Prostate gland (tissue), 2 donors: ENCODE measurements around the gene PTGES3. TPM values are rescaled to one million over a fixed set of nuclear protein-coding genes. Genes with fewer than 3 reads are reported as not detected.
A peak's percentile ranks its signal among the peaks of the same experiment; 100 is the strongest.

ENCODE experiments used
- DNase-seq: peaks from one replicate; pipeline ENCODE4 v3.0.0-alpha.2; 2019; ENCODE audit warnings: low spot score
- H3K27ac ChIP-seq, 2 donors: fragments of 200-600 bp; sonication (generic); 2 replicates each; pipeline ENCODE4 v1.5.1; 2017 to 2019
- H3K27me3 ChIP-seq: fragments of 200-600 bp; sonication (generic); replicated peaks from 2 replicates; pipeline ENCODE4 v1.5.1; 2019; ENCODE audit not compliant: insufficient read depth
- H3K36me3 ChIP-seq, 2 donors: fragments of 200-600 bp; sonication (generic); 1 replicate in 1 of 2; 2 replicates in 1 of 2; pipeline versions ENCODE4 v1.5.1 to v1.8.1; 2017 to 2019
- H3K4me1 ChIP-seq: fragments of 200-600 bp; sonication (generic); replicated peaks from 2 replicates; pipeline ENCODE4 v1.5.1; 2019
- H3K4me3 ChIP-seq, 2 donors: fragments of 200-600 bp; sonication (generic); 2 replicates each; pipeline ENCODE4 v1.5.1; 2017 to 2019
- H3K9me3 ChIP-seq: fragments of 200-600 bp; sonication (generic); 2 replicates; pipeline ENCODE4 v1.5.1; 2017
- POLR2A ChIP-seq: fragments of 450-650 bp; IDR thresholded peaks from one replicate; pipeline ENCODE4 v1.6.1; 2016; ENCODE audit warnings: antibody characterized with exemption, mild to moderate bottlenecking
- POLR2AphosphoS5 ChIP-seq: sonication (generic); formaldehyde crosslinking; IDR thresholded peaks from one replicate; pipeline ENCODE4 v1.6.1; 2017; ENCODE audit warnings: antibody characterized with exemption
- WGBS: methylation state at CpG from one replicate; pipeline ENCODE4 v1.1.5; 2018; 5-methylcytosine and 5-hydroxymethylcytosine counted together
- intact Hi-C: fragments of 100-400 bp; cut with DNase I; formaldehyde crosslinking; loops from one replicate; pipeline ENCODE4 v1.14.2; 2022
- total RNA-seq, 2 donors: library from RNA; depleted of rRNA; stranded (reverse); fragments of >200 nt; gene quantifications; one replicate each; pipeline ENCODE4 v1.1.0, GENCODE V29; 2016
- TF ChIP-seq, protein P1 (sequence below), 4 experiments: fragments of 200-600 bp in 2 of 4; fragments of 450-650 bp in 2 of 4; sonication (generic) in 2 of 4; IDR thresholded peaks; 1 replicate in 3 of 4; 2 replicates in 1 of 4; pipeline ENCODE4 v1.5.1; 2016 to 2019; ENCODE audit warnings: antibody characterized with exemption in 4 of 4, mild to moderate bottlenecking in 2 of 4, moderate library complexity in 2 of 4

Gene PTGES3
- total RNA-seq, 2 donors from 2014 or later, result 94.6 to 125 TPM

DNA sequence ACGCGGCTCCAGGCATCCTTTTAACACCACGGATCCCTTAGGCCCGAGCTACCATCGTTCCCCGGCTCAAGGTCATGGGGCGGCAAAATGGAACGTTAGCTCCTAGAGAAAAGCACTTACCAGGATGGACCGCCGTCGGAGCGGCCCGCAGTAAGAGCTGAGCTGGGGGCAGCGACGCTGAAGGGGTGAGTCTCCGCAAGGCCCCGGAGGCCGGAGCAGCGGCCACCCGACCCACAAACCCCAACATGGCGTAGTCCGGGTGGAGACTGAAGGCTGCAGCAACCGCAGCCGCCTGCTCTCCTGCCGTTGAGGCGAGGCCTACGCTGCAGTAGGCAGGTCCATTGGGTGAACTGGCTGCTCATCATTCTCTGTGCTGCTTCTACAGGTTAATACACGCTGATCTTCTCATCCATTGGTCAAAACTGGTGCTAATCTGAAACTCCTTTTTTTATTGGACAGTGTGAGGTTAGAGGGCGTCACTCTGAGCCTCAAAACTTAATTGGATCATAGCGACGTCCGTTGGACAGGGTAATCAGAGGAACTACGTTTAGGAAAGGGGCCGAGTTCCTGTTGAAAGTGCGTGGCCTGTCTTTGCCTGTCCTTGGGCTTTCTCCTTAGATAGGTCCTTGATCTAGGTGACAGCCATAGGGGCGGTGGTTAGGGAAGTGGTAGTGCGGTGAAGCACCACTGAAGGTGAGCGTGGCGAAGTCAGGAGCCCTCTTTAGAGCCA is 42.2 kb downstream of the PTGES3 start, which contains the start of gene ATP5F1B:
TSS of gene ATP5F1B (minus strand) at position 268 of the 730 bp plus-strand sequence. CDS start at position 247, 21 bp downstream.
- H3K27ac ChIP-seq, result peak within 1 kb of the TSS; percentile 87 to 94
- TF ChIP-seq POLR2AphosphoS5 (peak; percentile 99), POLR2A (peak; percentile 99)
- TF ChIP-seq, protein P1, sequence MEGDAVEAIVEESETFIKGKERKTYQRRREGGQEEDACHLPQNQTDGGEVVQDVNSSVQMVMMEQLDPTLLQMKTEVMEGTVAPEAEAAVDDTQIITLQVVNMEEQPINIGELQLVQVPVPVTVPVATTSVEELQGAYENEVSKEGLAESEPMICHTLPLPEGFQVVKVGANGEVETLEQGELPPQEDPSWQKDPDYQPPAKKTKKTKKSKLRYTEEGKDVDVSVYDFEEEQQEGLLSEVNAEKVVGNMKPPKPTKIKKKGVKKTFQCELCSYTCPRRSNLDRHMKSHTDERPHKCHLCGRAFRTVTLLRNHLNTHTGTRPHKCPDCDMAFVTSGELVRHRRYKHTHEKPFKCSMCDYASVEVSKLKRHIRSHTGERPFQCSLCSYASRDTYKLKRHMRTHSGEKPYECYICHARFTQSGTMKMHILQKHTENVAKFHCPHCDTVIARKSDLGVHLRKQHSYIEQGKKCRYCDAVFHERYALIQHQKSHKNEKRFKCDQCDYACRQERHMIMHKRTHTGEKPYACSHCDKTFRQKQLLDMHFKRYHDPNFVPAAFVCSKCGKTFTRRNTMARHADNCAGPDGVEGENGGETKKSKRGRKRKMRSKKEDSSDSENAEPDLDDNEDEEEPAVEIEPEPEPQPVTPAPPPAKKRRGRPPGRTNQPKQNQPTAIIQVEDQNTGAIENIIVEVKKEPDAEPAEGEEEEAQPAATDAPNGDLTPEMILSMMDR (IDR thresholded peaks at IDR 0.05), result peak in 2 of 4 experiments; percentile 4 to 17
- intact Hi-C loops, result loop anchor here (5.0 kb wide), 1 partner anchor 41 kb away; the partner anchor contains the start of gene PTGES3
- H3K4me1 ChIP-seq, result no peaks in the 10 kb centered on the region
- 1% methylated on average over 38 of the region's 39 CpGs for WGBS
- no peaks in the 10 kb centered on the region for H3K27me3 ChIP-seq
- peak within 1 kb of the TSS; percentile 88 to 96 for H3K4me3 ChIP-seq
- peaks cover 11 to 13% of the 10 kb centered on the region in 2 donors for H3K36me3 ChIP-seq
- peak; percentile 98 for DNase-seq
- no peaks in the 10 kb centered on the region for H3K9me3 ChIP-seq

GRCh38 chr12:56645201-56645716 is 42.8 kb downstream of the PTGES3 start:
- WGBS, result 1% methylated on average over 29 of the region's 29 CpGs

DNA sequence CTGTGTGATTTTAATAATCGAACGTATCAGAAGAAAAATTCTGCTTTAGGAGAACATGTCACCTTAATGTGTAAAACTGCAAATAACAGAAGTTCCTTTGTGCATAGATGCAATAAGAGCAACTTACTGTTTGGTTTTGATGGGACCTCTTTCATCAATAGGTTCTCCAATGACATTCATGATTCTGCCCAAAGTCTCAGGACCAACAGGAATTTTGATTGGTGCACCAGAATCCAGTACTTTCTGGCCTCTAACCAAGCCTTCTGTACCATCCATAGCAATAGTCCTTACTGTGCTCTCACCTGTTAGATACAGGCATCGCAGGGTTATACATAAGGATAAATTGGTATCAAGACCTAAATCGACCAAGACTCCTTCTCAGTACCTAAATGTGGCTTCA is 43.4 kb downstream of the PTGES3 start:
- TF ChIP-seq, protein P1 (IDR thresholded peaks at IDR 0.05), result no peak
- TF ChIP-seq POLR2AphosphoS5 (no peak), POLR2A (no peak)
- H3K9me3 ChIP-seq, result no peaks in the 10 kb centered on the region
- peaks cover 13 to 14% of the 10 kb centered on the region in 2 donors for H3K36me3 ChIP-seq
- intact Hi-C loops, result loop anchor here (5.0 kb wide), 1 partner anchor 43 kb away; the partner anchor contains the start of gene PTGES3
- WGBS, result 49% methylated on average over 4 of the region's 4 CpGs
- DNase-seq, result no peak
- peak overlapping the region; percentile 88 to 96 for H3K4me3 ChIP-seq
- no peaks in the 10 kb centered on the region for H3K4me1 ChIP-seq
- H3K27ac ChIP-seq, result peak overlapping the region; percentile 87 to 94
- no peaks in the 10 kb centered on the region for H3K27me3 ChIP-seq

More at GRCh38 chr12:56645201-56645716, 42.8 kb downstream of the PTGES3 start:
- no peaks in the 10 kb centered on the region for H3K4me1 ChIP-seq
- H3K27me3 ChIP-seq, result no peaks in the 10 kb centered on the region
- intact Hi-C loops, result loop anchor here (5.0 kb wide), 1 partner anchor 42 kb away; the partner anchor contains the start of gene PTGES3
- TF ChIP-seq, protein P1 (IDR thresholded peaks at IDR 0.05), result no peak
- TF ChIP-seq POLR2AphosphoS5, result no peak
- no peak for TF ChIP-seq POLR2A
- DNase-seq, result no peak
- no peaks in the 10 kb centered on the region for H3K9me3 ChIP-seq
- peaks cover 11 to 13% of the 10 kb centered on the region in 2 donors for H3K36me3 ChIP-seq
- H3K4me3 ChIP-seq, result peak overlapping the region; percentile 88 to 96
- peak overlapping the region; percentile 87 to 94 for H3K27ac ChIP-seq

DNA sequence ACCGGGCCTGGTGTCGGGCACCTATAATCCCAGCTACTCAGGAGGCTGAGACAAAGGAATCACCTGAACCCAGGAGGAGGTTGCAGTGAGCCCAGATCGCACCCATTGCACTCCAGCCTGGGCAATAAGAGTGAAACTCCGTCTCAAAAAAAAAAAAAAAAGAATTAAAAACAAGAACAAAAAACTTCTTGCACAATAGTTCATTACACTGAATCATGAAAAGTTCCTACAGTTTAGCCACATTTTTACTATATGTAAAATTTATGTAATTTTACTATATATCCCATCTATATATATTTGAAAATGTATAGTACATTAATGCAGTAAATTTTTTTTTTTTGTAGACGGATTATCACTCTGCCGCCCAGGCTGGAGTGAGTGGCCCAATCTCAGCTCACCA is 46.9 kb downstream of the PTGES3 start:
- TF ChIP-seq POLR2A (no peak), POLR2AphosphoS5 (no peak)
- TF ChIP-seq, protein P1 (IDR thresholded peaks at IDR 0.05), result no peak
- Histone ChIP-seq H3K36me3 (peaks cover 14 to 29% of the 10 kb centered on the region in 2 donors), H3K27me3 (no peaks in the 10 kb centered on the region), H3K9me3 (no peaks in the 10 kb centered on the region), H3K4me3 (no peak overlapping the region), H3K4me1 (peaks cover 5% of the 10 kb centered on the region), H3K27ac (no peak overlapping the region)
- intact Hi-C loops, result no loop called here
- WGBS, result 79% methylated on average over 6 of the region's 6 CpGs
- DNase-seq, result no peak
